HEK293 (cell line): Measurements from ENCODE around the gene SLC9C1.

ENCODE experiments used
- ZNF48 ChIP-seq: fragments of 450-650 bp; formaldehyde crosslinking; IDR thresholded peaks from 2 replicates; pipeline ENCODE4 v1.5.1; 2016; ENCODE audit warnings: missing biosample characterization, missing genetic modification characterization
- ZNF76 ChIP-seq: fragments of 450-650 bp; formaldehyde crosslinking; IDR thresholded peaks from 2 replicates; pipeline ENCODE4; 2016; ENCODE audit warnings: low read depth, missing biosample characterization, missing genetic modification characterization, borderline replicate concordance
- TF ChIP-seq, protein P1 (sequence below): fragments of 450-650 bp; formaldehyde crosslinking; IDR thresholded peaks from 2 replicates; pipeline ENCODE4 v1.5.1; 2016; ENCODE audit warnings: missing biosample characterization, missing genetic modification characterization
- TF ChIP-seq, protein P2 (sequence below): fragments of 450-650 bp; formaldehyde crosslinking; IDR thresholded peaks from 2 replicates; pipeline ENCODE4 v1.5.1; 2017; ENCODE audit warnings: missing biosample characterization, missing genetic modification characterization
- TF ChIP-seq, protein P3 (sequence below): fragments of 450-650 bp; formaldehyde crosslinking; IDR thresholded peaks from 2 replicates; pipeline ENCODE4 v1.5.1; 2016; ENCODE audit warnings: missing biosample characterization, missing genetic modification characterization

- TF ChIP-seq, protein P1, sequence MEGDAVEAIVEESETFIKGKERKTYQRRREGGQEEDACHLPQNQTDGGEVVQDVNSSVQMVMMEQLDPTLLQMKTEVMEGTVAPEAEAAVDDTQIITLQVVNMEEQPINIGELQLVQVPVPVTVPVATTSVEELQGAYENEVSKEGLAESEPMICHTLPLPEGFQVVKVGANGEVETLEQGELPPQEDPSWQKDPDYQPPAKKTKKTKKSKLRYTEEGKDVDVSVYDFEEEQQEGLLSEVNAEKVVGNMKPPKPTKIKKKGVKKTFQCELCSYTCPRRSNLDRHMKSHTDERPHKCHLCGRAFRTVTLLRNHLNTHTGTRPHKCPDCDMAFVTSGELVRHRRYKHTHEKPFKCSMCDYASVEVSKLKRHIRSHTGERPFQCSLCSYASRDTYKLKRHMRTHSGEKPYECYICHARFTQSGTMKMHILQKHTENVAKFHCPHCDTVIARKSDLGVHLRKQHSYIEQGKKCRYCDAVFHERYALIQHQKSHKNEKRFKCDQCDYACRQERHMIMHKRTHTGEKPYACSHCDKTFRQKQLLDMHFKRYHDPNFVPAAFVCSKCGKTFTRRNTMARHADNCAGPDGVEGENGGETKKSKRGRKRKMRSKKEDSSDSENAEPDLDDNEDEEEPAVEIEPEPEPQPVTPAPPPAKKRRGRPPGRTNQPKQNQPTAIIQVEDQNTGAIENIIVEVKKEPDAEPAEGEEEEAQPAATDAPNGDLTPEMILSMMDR = no peak
- TF ChIP-seq, protein P2, sequence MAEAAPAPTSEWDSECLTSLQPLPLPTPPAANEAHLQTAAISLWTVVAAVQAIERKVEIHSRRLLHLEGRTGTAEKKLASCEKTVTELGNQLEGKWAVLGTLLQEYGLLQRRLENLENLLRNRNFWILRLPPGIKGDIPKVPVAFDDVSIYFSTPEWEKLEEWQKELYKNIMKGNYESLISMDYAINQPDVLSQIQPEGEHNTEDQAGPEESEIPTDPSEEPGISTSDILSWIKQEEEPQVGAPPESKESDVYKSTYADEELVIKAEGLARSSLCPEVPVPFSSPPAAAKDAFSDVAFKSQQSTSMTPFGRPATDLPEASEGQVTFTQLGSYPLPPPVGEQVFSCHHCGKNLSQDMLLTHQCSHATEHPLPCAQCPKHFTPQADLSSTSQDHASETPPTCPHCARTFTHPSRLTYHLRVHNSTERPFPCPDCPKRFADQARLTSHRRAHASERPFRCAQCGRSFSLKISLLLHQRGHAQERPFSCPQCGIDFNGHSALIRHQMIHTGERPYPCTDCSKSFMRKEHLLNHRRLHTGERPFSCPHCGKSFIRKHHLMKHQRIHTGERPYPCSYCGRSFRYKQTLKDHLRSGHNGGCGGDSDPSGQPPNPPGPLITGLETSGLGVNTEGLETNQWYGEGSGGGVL (tag by site-specific recombination) = no peak
- TF ChIP-seq, protein P3, sequence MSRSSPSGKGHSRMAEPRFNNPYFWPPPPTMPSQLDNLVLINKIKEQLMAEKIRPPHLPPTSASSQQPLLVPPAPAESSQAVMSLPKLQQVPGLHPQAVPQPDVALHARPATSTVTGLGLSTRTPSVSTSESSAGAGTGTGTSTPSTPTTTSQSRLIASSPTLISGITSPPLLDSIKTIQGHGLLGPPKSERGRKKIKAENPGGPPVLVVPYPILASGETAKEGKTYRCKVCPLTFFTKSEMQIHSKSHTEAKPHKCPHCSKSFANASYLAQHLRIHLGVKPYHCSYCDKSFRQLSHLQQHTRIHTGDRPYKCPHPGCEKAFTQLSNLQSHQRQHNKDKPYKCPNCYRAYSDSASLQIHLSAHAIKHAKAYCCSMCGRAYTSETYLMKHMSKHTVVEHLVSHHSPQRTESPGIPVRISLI (tag by site-specific recombination) = no peak
- TF ChIP-seq ZNF48 = no peak
- no peak for TF ChIP-seq ZNF76 (tag by site-specific recombination)
Measured at GRCh38 chr3:112333381-112334317, 39.6 kb upstream of the SLC9C1 start.
